Activated T-helper 17 cell treated with anti-CD3 and anti-CD28 coated beads, Interleukin-2, amount 50 U/mL, for 72 hours (primary cell): ENCODE results near the gene RASA4B. TPM values are rescaled to one million over a fixed set of nuclear protein-coding genes. Genes with fewer than 3 reads are reported as not detected.

Source experiments
- ATAC-seq: fragments of 150-1000 bp; cut with Tn5 transposase; replicated peaks from 2 replicates; pipeline ENCODE4 v1.10.0; 2021; ENCODE audit warnings: mild to moderate bottlenecking, moderate library complexity
- H3K27ac Mint-ChIP-seq: one replicate; pipeline ENCODE4 v1.8.0; 2022; ENCODE audit warnings: mixed read lengths
- H3K27me3 Mint-ChIP-seq: one replicate; pipeline ENCODE4 v1.8.0; 2022; ENCODE audit warnings: mixed read lengths
- H3K36me3 Mint-ChIP-seq: one replicate; pipeline ENCODE4 v1.8.0; 2022; ENCODE audit warnings: low read depth, mild to moderate bottlenecking, mixed read lengths
- H3K4me1 Mint-ChIP-seq: one replicate; pipeline ENCODE4 v1.8.0; 2022; ENCODE audit warnings: mixed read lengths
- H3K4me3 Mint-ChIP-seq: one replicate; pipeline ENCODE4 v1.8.0; 2022; ENCODE audit warnings: mild to moderate bottlenecking, mixed read lengths
- H3K9me3 Mint-ChIP-seq: one replicate; pipeline ENCODE4 v1.8.0; 2022; ENCODE audit warnings: mixed read lengths
- total RNA-seq, 2 donors: library from RNA; stranded (reverse); gene quantifications; one replicate each; pipeline ENCODE4 v1.2.3, GENCODE V29; 2022

The RASA4B gene
- total RNA-seq, 2 donors from 2014 or later: 14.1 to 23.3 TPM

GRCh38 chr7:102472126-102473041 is 45.2 kb downstream of the RASA4B start:
- Mint-ChIP-seq H3K4me3 (no peak overlapping the region), H3K27me3 (no peaks in the 10 kb centered on the region), H3K9me3 (no peaks in the 10 kb centered on the region), H3K36me3 (peaks cover 23% of the 10 kb centered on the region), H3K27ac (no peak overlapping the region), H3K4me1 (no peaks in the 10 kb centered on the region)
- peak; percentile 8 for ATAC-seq

- Mint-ChIP-seq H3K4me3 (no peak overlapping the region), H3K36me3 (peaks cover 23% of the 10 kb centered on the region), H3K9me3 (no peaks in the 10 kb centered on the region), H3K27ac (no peak overlapping the region), H3K4me1 (peaks cover 2% of the 10 kb centered on the region), H3K27me3 (no peaks in the 10 kb centered on the region)
- ATAC-seq: no peak
Measured at GRCh38 chr7:102471791-102472125, 45.8 kb downstream of the RASA4B start.

GRCh38 chr7:102469972-102470825 is 47.4 kb downstream of the RASA4B start:
- peaks cover 23% of the 10 kb centered on the region for H3K36me3 Mint-ChIP-seq
- H3K9me3 Mint-ChIP-seq: no peaks in the 10 kb centered on the region
- H3K27me3 Mint-ChIP-seq: no peaks in the 10 kb centered on the region
- H3K4me3 Mint-ChIP-seq: no peak overlapping the region
- no peak overlapping the region for H3K27ac Mint-ChIP-seq
- ATAC-seq: no peak
- peaks cover 4% of the 10 kb centered on the region for H3K4me1 Mint-ChIP-seq

- H3K27me3 Mint-ChIP-seq: no peaks in the 10 kb centered on the region
- H3K36me3 Mint-ChIP-seq: peaks cover 23% of the 10 kb centered on the region
- H3K9me3 Mint-ChIP-seq: no peaks in the 10 kb centered on the region
- ATAC-seq: no peak
- peaks cover 4% of the 10 kb centered on the region for H3K4me1 Mint-ChIP-seq
- no peak overlapping the region for H3K27ac Mint-ChIP-seq
- no peak overlapping the region for H3K4me3 Mint-ChIP-seq
Measured at GRCh38 chr7:102469351-102469971, 48.1 kb downstream of the RASA4B start.

GRCh38 chr7:102468478-102469350 is 48.9 kb downstream of the RASA4B start:
- Mint-ChIP-seq H3K27ac (no peak overlapping the region), H3K4me3 (no peak overlapping the region), H3K9me3 (no peaks in the 10 kb centered on the region), H3K36me3 (peaks cover 23% of the 10 kb centered on the region), H3K27me3 (no peaks in the 10 kb centered on the region), H3K4me1 (peaks cover 9% of the 10 kb centered on the region)
- ATAC-seq: no peak

GRCh38 chr7:102467581-102468477 is 49.7 kb downstream of the RASA4B start:
- H3K4me3 Mint-ChIP-seq: no peak overlapping the region
- no peak for ATAC-seq
- peaks cover 16% of the 10 kb centered on the region for H3K36me3 Mint-ChIP-seq
- H3K27ac Mint-ChIP-seq: no peak overlapping the region
- no peaks in the 10 kb centered on the region for H3K27me3 Mint-ChIP-seq
- H3K4me1 Mint-ChIP-seq: peaks cover 12% of the 10 kb centered on the region
- no peaks in the 10 kb centered on the region for H3K9me3 Mint-ChIP-seq

GRCh38 chr7:102466097-102466496 is 51.5 kb downstream of the RASA4B start:
- peaks cover 16% of the 10 kb centered on the region for H3K4me1 Mint-ChIP-seq
- no peak for ATAC-seq
- H3K9me3 Mint-ChIP-seq: no peaks in the 10 kb centered on the region
- H3K4me3 Mint-ChIP-seq: peak overlapping the region; percentile 89
- peaks cover 5% of the 10 kb centered on the region for H3K36me3 Mint-ChIP-seq
- H3K27me3 Mint-ChIP-seq: no peaks in the 10 kb centered on the region
- no peak overlapping the region for H3K27ac Mint-ChIP-seq

GRCh38 chr7:102464577-102465280 is 52.8 kb downstream of the RASA4B start, which contains the start of the genes ALKBH4 and LRWD1:
ALKBH4 (minus strand) TSS chr7:102464863; CDS start chr7:102464836, 27 bp downstream.
LRWD1 (plus strand) TSS chr7:102464984; CDS start chr7:102465081, 97 bp downstream.
- H3K27me3 Mint-ChIP-seq: no peaks in the 10 kb centered on the region
- H3K27ac Mint-ChIP-seq: peak within 1 kb of the TSS; percentile 89
- H3K36me3 Mint-ChIP-seq: no peaks in the 10 kb centered on the region
- H3K4me3 Mint-ChIP-seq: peak within 1 kb of the TSS; percentile 89
- peak; percentile 98 for ATAC-seq
- peaks cover 16% of the 10 kb centered on the region for H3K4me1 Mint-ChIP-seq
- no peaks in the 10 kb centered on the region for H3K9me3 Mint-ChIP-seq

GRCh38 chr7:102463841-102464576 is 53.6 kb downstream of the RASA4B start:
- ATAC-seq: no peak
- peaks cover 16% of the 10 kb centered on the region for H3K4me1 Mint-ChIP-seq
- H3K4me3 Mint-ChIP-seq: peak overlapping the region; percentile 89
- no peaks in the 10 kb centered on the region for H3K27me3 Mint-ChIP-seq
- H3K36me3 Mint-ChIP-seq: peaks cover 1% of the 10 kb centered on the region
- no peaks in the 10 kb centered on the region for H3K9me3 Mint-ChIP-seq
- peak overlapping the region; percentile 89 for H3K27ac Mint-ChIP-seq

GRCh38 chr7:102460467-102460866 is 57.1 kb downstream of the RASA4B start:
- Mint-ChIP-seq H3K36me3 (peaks cover 29% of the 10 kb centered on the region), H3K27ac (no peak overlapping the region), H3K27me3 (no peaks in the 10 kb centered on the region), H3K4me3 (no peak overlapping the region), H3K9me3 (no peaks in the 10 kb centered on the region), H3K4me1 (peaks cover 12% of the 10 kb centered on the region)
- no peak for ATAC-seq

- ATAC-seq: no peak
- Mint-ChIP-seq H3K36me3 (peaks cover 29% of the 10 kb centered on the region), H3K27me3 (no peaks in the 10 kb centered on the region), H3K9me3 (no peaks in the 10 kb centered on the region), H3K27ac (no peak overlapping the region), H3K4me3 (no peak overlapping the region), H3K4me1 (peaks cover 12% of the 10 kb centered on the region)
Measured at GRCh38 chr7:102459221-102459844, 58.2 kb downstream of the RASA4B start.
